Caco-2 (cell line): ENCODE data around the gene KIF2A. TPM values are rescaled to one million over a fixed set of nuclear protein-coding genes. Genes with fewer than 3 reads are reported as not detected.

Experiments
- BruUV-seq: library from RNA; stranded (reverse); fragments of 400-500 nt; replicated peaks from 2 replicates; lab custom pipeline; 2021; lab: Mats Ljungman, UMichigan
- CTCF ChIA-PET: fragments of 300-600 bp; sonication (Branson Sonifier 250); formaldehyde crosslinking; loops from one replicate; lab custom pipeline; 2022; ENCODE audit warnings: antibody characterized with exemption; lab: Charles Lee
- POLR2A ChIA-PET: fragments of 300-600 bp; sonication (Branson Sonifier 250); formaldehyde crosslinking; loops from one replicate; lab custom pipeline; 2022; ENCODE audit warnings: antibody characterized with exemption; lab: Charles Lee
- DNase-seq, 2 experiments: peaks; one replicate each; pipeline versions ENCODE4 v3.0.0 to v3.0.0-alpha.2; 2020 to 2022
- H3K27me3 ChIP-seq: replicated peaks from 2 replicates; pipeline ENCODE4 v1.6.0; 2011; ENCODE audit warnings: low read length; ENCODE audit not compliant: control insufficient read depth, insufficient read depth
- H3K36me3 ChIP-seq: 2 replicates; pipeline ENCODE4 v1.5.1; 2011; ENCODE audit warnings: low read length; ENCODE audit not compliant: control insufficient read depth, insufficient read depth
- H3K4me1 ChIP-seq: fragments of 250-450 bp; sonication (Bioruptor Pico); 2 replicates; pipeline ENCODE4 v1.5.1; 2020; ENCODE audit warnings: mild to moderate bottlenecking
- H3K4me3 ChIP-seq: 2 replicates; pipeline ENCODE4 v1.5.1; 2011; ENCODE audit warnings: low read depth, mild to moderate bottlenecking, control low read depth, low read length
- H3K9me3 ChIP-seq: fragments of 250-450 bp; sonication (Bioruptor Pico); 2 replicates; pipeline ENCODE4 v1.5.1; 2020; ENCODE audit warnings: mild to moderate bottlenecking, moderate library complexity
- H3K27ac Mint-ChIP-seq: one replicate; pipeline ENCODE4 v1.8.0; 2022; ENCODE audit warnings: mixed read lengths; ENCODE audit not compliant: unreplicated experiment
- H3K27me3 Mint-ChIP-seq: one replicate; pipeline ENCODE4 v1.8.0; 2022; ENCODE audit warnings: mixed read lengths; ENCODE audit not compliant: insufficient read depth, unreplicated experiment
- H3K36me3 Mint-ChIP-seq: one replicate; pipeline ENCODE4 v1.8.0; 2022; ENCODE audit warnings: mild to moderate bottlenecking, mixed read lengths; ENCODE audit not compliant: insufficient read depth, unreplicated experiment
- H3K4me1 Mint-ChIP-seq: one replicate; pipeline ENCODE4 v1.8.0; 2022; ENCODE audit warnings: low read depth, mixed read lengths; ENCODE audit not compliant: unreplicated experiment
- H3K4me3 Mint-ChIP-seq: one replicate; pipeline ENCODE4 v1.8.0; 2022; ENCODE audit warnings: mild to moderate bottlenecking, moderate library complexity, mixed read lengths; ENCODE audit not compliant: unreplicated experiment
- H3K9me3 Mint-ChIP-seq: one replicate; pipeline ENCODE4 v1.8.0; 2022; ENCODE audit warnings: mixed read lengths; ENCODE audit not compliant: unreplicated experiment
- CTCF ChIP-seq, 2 experiments: fragments of 200-600 bp in 1 of 2; IDR thresholded peaks; 1 replicate in 1 of 2; 2 replicates in 1 of 2; pipeline versions ENCODE4 v1.5.1 to v1.8.0; 2011 to 2022; ENCODE audit warnings: antibody characterized with exemption in 1 of 2, control low read depth in 1 of 2, inconsistent platforms in 1 of 2, low read depth in 1 of 2, low read length in 1 of 2, mild to moderate bottlenecking in 1 of 2, moderate library complexity in 1 of 2; ENCODE audit not compliant: insufficient read depth in 1 of 2, severe bottlenecking in 1 of 2, unreplicated experiment in 1 of 2
- intact Hi-C: fragments of 100-400 bp; cut with micrococcal nuclease; formaldehyde crosslinking; loops from one replicate; pipeline ENCODE4 v1.10.0; 2022; ENCODE audit not compliant: unreplicated experiment
- total RNA-seq: library from RNA; stranded (reverse); gene quantifications from 2 replicates; pipeline ENCODE4 v1.2.3, GENCODE V29; 2022

Gene KIF2A
- total RNA-seq, 1 experiment from 2014 or later = 65.6 TPM

- no peak for TF ChIP-seq CTCF (IDR thresholded peaks at IDR 0.05; ENCODE audit: insufficient read depth in 1 of 2, low read depth in 1 of 2, low read length in 1 of 2, severe bottlenecking in 1 of 2, unreplicated experiment in 1 of 2)
- intact Hi-C loops = no loop called here
- H3K4me1 ChIP-seq = peaks cover 4% of the 10 kb centered on the region; the same call in 1 of the 2 replicates
These were observed 20.7 kb downstream of the KIF2A start for GRCh38 chr5:62326702-62327101.

GRCh38 chr5:62327138-62328053, 21.4 kb downstream of the KIF2A start:
- no peaks in the 10 kb centered on the region for H3K9me3 ChIP-seq
- no peak for DNase-seq
- no peaks in the 10 kb centered on the region for H3K9me3 Mint-ChIP-seq
- H3K36me3 ChIP-seq = no peaks in the 10 kb centered on the region
- no peaks in the 10 kb centered on the region for H3K27me3 Mint-ChIP-seq
- CTCF ChIA-PET = no interaction called here
- intact Hi-C loops = no loop called here
- H3K36me3 Mint-ChIP-seq = peaks cover 37% of the 10 kb centered on the region
- H3K4me3 ChIP-seq = no peak overlapping the region
- POLR2A ChIA-PET = no interaction called here
- H3K4me3 Mint-ChIP-seq = no peak overlapping the region
- no peak for TF ChIP-seq CTCF (IDR thresholded peaks at IDR 0.05; ENCODE audit: insufficient read depth in 1 of 2, low read depth in 1 of 2, low read length in 1 of 2, severe bottlenecking in 1 of 2, unreplicated experiment in 1 of 2)
- no peaks in the 10 kb centered on the region for H3K27me3 ChIP-seq
- peaks cover 9% of the 10 kb centered on the region for H3K4me1 Mint-ChIP-seq
- BruUV-seq = no TSS peak
- peak overlapping the region; percentile 24 for H3K27ac Mint-ChIP-seq
- H3K4me1 ChIP-seq = peaks cover 1% of the 10 kb centered on the region; the same call in 1 of the 2 replicates

More at GRCh38 chr5:62326702-62327101, 20.7 kb downstream of the KIF2A start:
- Histone ChIP-seq H3K9me3 (no peaks in the 10 kb centered on the region), H3K27me3 (no peaks in the 10 kb centered on the region), H3K4me3 (no peak overlapping the region), H3K36me3 (no peaks in the 10 kb centered on the region)
- Mint-ChIP-seq H3K27me3 (no peaks in the 10 kb centered on the region), H3K4me3 (no peak overlapping the region), H3K9me3 (no peaks in the 10 kb centered on the region), H3K4me1 (peaks cover 9% of the 10 kb centered on the region), H3K36me3 (peaks cover 41% of the 10 kb centered on the region), H3K27ac (peak overlapping the region; percentile 24)
- no TSS peak for BruUV-seq
- ChIA-PET POLR2A (no interaction called here), CTCF (no interaction called here)
- DNase-seq = no peak

GRCh38 chr5:62328772-62329491, 22.9 kb downstream of the KIF2A start:
- peaks cover 23% of the 10 kb centered on the region for H3K36me3 Mint-ChIP-seq
- no peaks in the 10 kb centered on the region for H3K27me3 Mint-ChIP-seq
- Histone ChIP-seq H3K9me3 (no peaks in the 10 kb centered on the region), H3K4me3 (no peak overlapping the region), H3K36me3 (no peaks in the 10 kb centered on the region), H3K4me1 (no peaks in the 10 kb centered on the region), H3K27me3 (no peaks in the 10 kb centered on the region)
- intact Hi-C loops = no loop called here
- H3K4me1 Mint-ChIP-seq = peaks cover 9% of the 10 kb centered on the region
- no peak for TF ChIP-seq CTCF (IDR thresholded peaks at IDR 0.05; ENCODE audit: insufficient read depth in 1 of 2, low read depth in 1 of 2, low read length in 1 of 2, severe bottlenecking in 1 of 2, unreplicated experiment in 1 of 2)
- BruUV-seq = no TSS peak
- no peaks in the 10 kb centered on the region for H3K9me3 Mint-ChIP-seq
- H3K27ac Mint-ChIP-seq = no peak overlapping the region
- no peak for DNase-seq
- POLR2A ChIA-PET = interaction anchor here (1.0 kb wide), 1 partner anchor 23 kb away, joined by 3 read pairs; the partner anchor contains the start of gene KIF2A
- CTCF ChIA-PET = no interaction called here
- no peak overlapping the region for H3K4me3 Mint-ChIP-seq
